ENCODE measurements around the gene ABCA13. TPM values are rescaled to one million over a fixed set of nuclear protein-coding genes. Genes with fewer than 3 reads are reported as not detected.

ABCA13 gene
- polyA plus RNA-seq, 3 donors = 0.10 to 0.41 (median 0.37) TPM

DNA sequence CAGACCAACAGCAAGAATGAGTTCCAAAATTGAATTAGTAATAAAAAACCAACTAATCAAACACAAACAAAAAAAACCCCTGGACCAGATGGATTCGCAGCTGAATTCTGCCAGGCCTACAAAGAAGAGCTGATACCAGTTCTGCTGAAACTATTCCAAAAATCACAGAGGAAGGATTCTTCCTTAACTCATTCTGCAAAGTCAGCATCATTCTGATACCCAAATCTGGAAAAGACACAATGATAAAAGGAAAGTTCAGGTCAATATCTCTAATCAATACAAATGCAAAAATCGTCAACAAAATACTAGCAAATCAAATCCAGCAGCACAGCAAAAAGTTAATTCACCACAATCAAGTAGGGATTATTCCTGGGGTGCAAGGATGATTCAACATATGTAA is 6.1 kb upstream of the ABCA13 start:
- Histone ChIP-seq H3K4me3 (replicated peaks in 1 of 3; ENCODE audit: low read depth in 2 of 3, low read length in 3 of 3) (no peak overlapping the region), H3K79me2 (ENCODE audit: insufficient read depth, low read length) (no peaks in the 10 kb centered on the region), H3K4me2 (replicated peaks; ENCODE audit: extremely low read depth, low read length, poor library complexity, severe bottlenecking) (no peak overlapping the region), H3K9ac (ENCODE audit: insufficient read depth, low read length, poor library complexity, severe bottlenecking) (no peak overlapping the region), H4K20me1 (ENCODE audit: insufficient read depth, low read length) (no peaks in the 10 kb centered on the region), H2AFZ (ENCODE audit: insufficient read depth, low read depth, low read length, poor library complexity, severe bottlenecking) (no peak overlapping the region), H3K36me3 (replicated peaks in 1 of 2; ENCODE audit: control insufficient read depth in 1 of 2, insufficient read depth in 2 of 2, low read length in 2 of 2) (no peaks in the 10 kb centered on the region), H3K4me1 (ENCODE audit: control insufficient read depth in 1 of 2, insufficient read depth in 2 of 2, low read length in 2 of 2) (peaks cover 0 to 2% of the 10 kb centered on the region in 2 donors), H3K9me3 (replicated peaks in 1 of 2; ENCODE audit: control insufficient read depth in 1 of 2, insufficient read depth in 1 of 2, low read length in 2 of 2) (peaks cover 0 to 3% of the 10 kb centered on the region in 2 donors), H3K27ac (ENCODE audit: low read depth in 1 of 2, low read length in 2 of 2) (no peak overlapping the region), H3K27me3 (ENCODE audit: control insufficient read depth in 2 of 2, insufficient read depth in 2 of 2, low read length in 2 of 2) (no peaks in the 10 kb centered on the region)
- Mint-ChIP-seq H3K27me3 (ENCODE audit: low read depth in 3 of 3) (peaks cover 0 to 5% (median 0%) of the 10 kb centered on the region in 3 donors), H3K9me3 (peaks cover 0 to 10% (median 6%) of the 10 kb centered on the region in 7 donors), H3K4me3 (no peak overlapping the region), H3K4me1 (peaks cover 10% of the 10 kb centered on the region), H3K36me3 (no peaks in the 10 kb centered on the region), H3K27ac (no peak overlapping the region)
- WGBS (ENCODE audit: insufficient coverage) = 100% methylated on average over 1 of the region's 2 CpGs
- DNase-seq = no peak
- TF ChIP-seq, protein P1, sequence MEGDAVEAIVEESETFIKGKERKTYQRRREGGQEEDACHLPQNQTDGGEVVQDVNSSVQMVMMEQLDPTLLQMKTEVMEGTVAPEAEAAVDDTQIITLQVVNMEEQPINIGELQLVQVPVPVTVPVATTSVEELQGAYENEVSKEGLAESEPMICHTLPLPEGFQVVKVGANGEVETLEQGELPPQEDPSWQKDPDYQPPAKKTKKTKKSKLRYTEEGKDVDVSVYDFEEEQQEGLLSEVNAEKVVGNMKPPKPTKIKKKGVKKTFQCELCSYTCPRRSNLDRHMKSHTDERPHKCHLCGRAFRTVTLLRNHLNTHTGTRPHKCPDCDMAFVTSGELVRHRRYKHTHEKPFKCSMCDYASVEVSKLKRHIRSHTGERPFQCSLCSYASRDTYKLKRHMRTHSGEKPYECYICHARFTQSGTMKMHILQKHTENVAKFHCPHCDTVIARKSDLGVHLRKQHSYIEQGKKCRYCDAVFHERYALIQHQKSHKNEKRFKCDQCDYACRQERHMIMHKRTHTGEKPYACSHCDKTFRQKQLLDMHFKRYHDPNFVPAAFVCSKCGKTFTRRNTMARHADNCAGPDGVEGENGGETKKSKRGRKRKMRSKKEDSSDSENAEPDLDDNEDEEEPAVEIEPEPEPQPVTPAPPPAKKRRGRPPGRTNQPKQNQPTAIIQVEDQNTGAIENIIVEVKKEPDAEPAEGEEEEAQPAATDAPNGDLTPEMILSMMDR (IDR thresholded peaks at IDR 0.05) = no peak
- intact Hi-C loops (cut with micrococcal nuclease) = no loop called here

DNA sequence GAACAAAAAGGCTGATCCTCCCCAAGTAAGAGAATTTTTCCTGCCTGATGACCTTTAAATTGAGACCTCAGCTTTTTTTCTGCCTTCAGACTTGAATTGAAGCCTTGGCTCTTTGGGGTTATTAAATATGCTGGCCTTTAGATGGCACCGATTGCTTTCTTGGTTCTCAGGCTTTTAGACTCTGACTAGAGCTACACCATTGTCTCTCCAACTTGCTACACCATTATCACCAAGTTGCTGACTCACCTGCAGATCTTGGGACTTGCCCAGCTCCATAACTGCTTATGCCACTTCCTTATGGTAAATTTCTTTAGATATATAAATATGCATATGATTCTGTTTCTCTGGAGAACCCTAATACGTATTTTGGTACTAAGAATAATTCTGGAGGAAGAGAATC is 3.1 kb upstream of the ABCA13 start:
- Histone ChIP-seq H3K4me1 (ENCODE audit: control insufficient read depth in 1 of 2, insufficient read depth in 2 of 2, low read length in 2 of 2) (peaks cover 4 to 12% of the 10 kb centered on the region in 2 donors), H3K27me3 (ENCODE audit: control insufficient read depth in 2 of 2, insufficient read depth in 2 of 2, low read length in 2 of 2) (no peaks in the 10 kb centered on the region), H3K9ac (ENCODE audit: insufficient read depth, low read length, poor library complexity, severe bottlenecking) (no peak overlapping the region), H3K4me2 (replicated peaks; ENCODE audit: extremely low read depth, low read length, poor library complexity, severe bottlenecking) (no peak overlapping the region), H2AFZ (ENCODE audit: insufficient read depth, low read depth, low read length, poor library complexity, severe bottlenecking) (no peak overlapping the region), H3K4me3 (replicated peaks in 1 of 3; ENCODE audit: low read depth in 2 of 3, low read length in 3 of 3) (no peak overlapping the region), H4K20me1 (ENCODE audit: insufficient read depth, low read length) (no peaks in the 10 kb centered on the region), H3K36me3 (replicated peaks in 1 of 2; ENCODE audit: control insufficient read depth in 1 of 2, insufficient read depth in 2 of 2, low read length in 2 of 2) (no peaks in the 10 kb centered on the region), H3K9me3 (replicated peaks in 1 of 2; ENCODE audit: control insufficient read depth in 1 of 2, insufficient read depth in 1 of 2, low read length in 2 of 2) (no peaks in the 10 kb centered on the region), H3K27ac (ENCODE audit: low read depth in 1 of 2, low read length in 2 of 2) (no peak overlapping the region), H3K79me2 (ENCODE audit: insufficient read depth, low read length) (no peaks in the 10 kb centered on the region)
- H3K36me3 Mint-ChIP-seq = no peaks in the 10 kb centered on the region
- H3K27me3 Mint-ChIP-seq (ENCODE audit: low read depth in 3 of 3) = peaks cover 0 to 2% (median 0%) of the 10 kb centered on the region in 3 donors
- H3K27ac Mint-ChIP-seq = no peak overlapping the region
- H3K4me1 Mint-ChIP-seq = peaks cover 24% of the 10 kb centered on the region
- intact Hi-C loops (cut with micrococcal nuclease) = no loop called here
- peaks cover 0 to 6% (median 2%) of the 10 kb centered on the region in 7 donors for H3K9me3 Mint-ChIP-seq
- no CpG with 5 or more reads among the region's 2 CpGs for WGBS (ENCODE audit: insufficient coverage)
- TF ChIP-seq, protein P1 (IDR thresholded peaks at IDR 0.05) = no peak
- H3K4me3 Mint-ChIP-seq = no peak overlapping the region
- no peak for DNase-seq
